Parathyroid adenoma (tissue), 2 donors: Measurements from ENCODE around the gene RASAL1.

ENCODE experiments used
- H2AFZ ChIP-seq: fragments of 300-600 bp; sonication (generic); one replicate; pipeline ENCODE4 v1.7.0; 2017; ENCODE audit warnings: antibody characterized with exemption, mild to moderate bottlenecking
- H3K27ac ChIP-seq: fragments of 300-600 bp; sonication (generic); one replicate; pipeline ENCODE4 v1.7.0; 2017
- H3K27me3 ChIP-seq: fragments of 300-600 bp; sonication (generic); one replicate; pipeline ENCODE4 v1.7.0; 2017; ENCODE audit warnings: low read length; ENCODE audit not compliant: control insufficient read depth, insufficient read depth
- H3K36me3 ChIP-seq: fragments of 300-600 bp; sonication (generic); one replicate; pipeline ENCODE4 v1.7.0; 2017; ENCODE audit warnings: low read length; ENCODE audit not compliant: control insufficient read depth, insufficient read depth
- H3K4me1 ChIP-seq: fragments of 300-600 bp; sonication (generic); one replicate; pipeline ENCODE4 v1.7.0; 2017; ENCODE audit warnings: control low read depth
- H3K4me2 ChIP-seq: fragments of 300-600 bp; sonication (generic); one replicate; pipeline ENCODE4 v1.7.0; 2017; ENCODE audit warnings: low read length
- H3K4me3 ChIP-seq: fragments of 300-600 bp; sonication (generic); one replicate; pipeline ENCODE4 v1.7.0; 2017; ENCODE audit warnings: low read depth, low read length
- H3K79me2 ChIP-seq: fragments of 300-600 bp; sonication (generic); one replicate; pipeline ENCODE4 v1.7.0; 2017; ENCODE audit warnings: control low read depth
- H3K9ac ChIP-seq: fragments of 300-600 bp; sonication (generic); one replicate; pipeline ENCODE4 v1.7.0; 2017; ENCODE audit warnings: mild to moderate bottlenecking
- H3K9me3 ChIP-seq: fragments of 300-600 bp; sonication (generic); one replicate; pipeline ENCODE4 v1.7.0; 2017; ENCODE audit warnings: low read length; ENCODE audit not compliant: control insufficient read depth
- CTCF ChIP-seq: fragments of 300-600 bp; sonication (generic); IDR thresholded peaks from one replicate; pipeline ENCODE4 v1.7.0; 2017; ENCODE audit warnings: antibody characterized with exemption, mild to moderate bottlenecking
- donor health status: primary hyperparathyroidism.

Gene RASAL1

GRCh38 chr12:113104953-113105510, 30.5 kb downstream of the RASAL1 start:
- Histone ChIP-seq H3K4me2 (no peak overlapping the region), H3K27ac (no peak overlapping the region), H3K4me3 (no peak overlapping the region), H2AFZ (no peak overlapping the region), H3K9ac (no peak overlapping the region), H3K79me2 (peaks cover 3% of the 10 kb centered on the region), H3K27me3 (no peaks in the 10 kb centered on the region), H3K4me1 (peaks cover 8% of the 10 kb centered on the region), H3K9me3 (no peaks in the 10 kb centered on the region), H3K36me3 (no peaks in the 10 kb centered on the region)
- TF ChIP-seq CTCF, result no peak

GRCh38 chr12:113103756-113104450, 31.7 kb downstream of the RASAL1 start:
- Histone ChIP-seq H3K36me3 (no peaks in the 10 kb centered on the region), H3K4me3 (no peak overlapping the region), H2AFZ (no peak overlapping the region), H3K27me3 (no peaks in the 10 kb centered on the region), H3K4me2 (no peak overlapping the region), H3K9me3 (no peaks in the 10 kb centered on the region), H3K4me1 (peaks cover 4% of the 10 kb centered on the region), H3K27ac (no peak overlapping the region), H3K9ac (no peak overlapping the region), H3K79me2 (peaks cover 3% of the 10 kb centered on the region)
- no peak for TF ChIP-seq CTCF

- Histone ChIP-seq H3K9ac (no peak overlapping the region), H2AFZ (no peak overlapping the region), H3K4me1 (peaks cover 14% of the 10 kb centered on the region), H3K9me3 (no peaks in the 10 kb centered on the region), H3K4me3 (no peak overlapping the region), H3K79me2 (peaks cover 3% of the 10 kb centered on the region), H3K4me2 (no peak overlapping the region), H3K27me3 (no peaks in the 10 kb centered on the region), H3K27ac (no peak overlapping the region), H3K36me3 (no peaks in the 10 kb centered on the region)
- TF ChIP-seq CTCF, result no peak
Observed at GRCh38 chr12:113102811-113103210, 32.8 kb downstream of the RASAL1 start.

- Histone ChIP-seq H3K79me2 (peaks cover 3% of the 10 kb centered on the region), H2AFZ (no peak overlapping the region), H3K27me3 (no peaks in the 10 kb centered on the region), H3K4me2 (no peak overlapping the region), H3K9me3 (no peaks in the 10 kb centered on the region), H3K4me3 (no peak overlapping the region), H3K9ac (no peak overlapping the region), H3K27ac (peak overlapping the region; percentile 17), H3K36me3 (no peaks in the 10 kb centered on the region), H3K4me1 (peaks cover 16% of the 10 kb centered on the region)
- TF ChIP-seq CTCF, result no peak
Observed at GRCh38 chr12:113101751-113102150, 33.8 kb downstream of the RASAL1 start.

GRCh38 chr12:113099764-113100163, 35.8 kb downstream of the RASAL1 start:
- peak overlapping the region; percentile 66 for H3K27ac ChIP-seq
- H3K4me3 ChIP-seq, result no peak overlapping the region
- no peak overlapping the region for H3K4me2 ChIP-seq
- H3K4me1 ChIP-seq, result peaks cover 16% of the 10 kb centered on the region
- H3K79me2 ChIP-seq, result peaks cover 3% of the 10 kb centered on the region
- H3K36me3 ChIP-seq, result no peaks in the 10 kb centered on the region
- TF ChIP-seq CTCF, result no peak
- no peaks in the 10 kb centered on the region for H3K27me3 ChIP-seq
- H3K9me3 ChIP-seq, result no peaks in the 10 kb centered on the region
- H3K9ac ChIP-seq, result no peak overlapping the region
- H2AFZ ChIP-seq, result no peak overlapping the region
